CMK (cell line): ENCODE measurements around the gene VWC2.

Experiments
- DNase-seq: peaks from one replicate; pipeline ENCODE4 v3.0.0-alpha.2; 2010; ENCODE audit warnings: low read depth

The VWC2 gene

GRCh38 chr7:49773218-49773935, at the start of gene VWC2:
TSS of gene VWC2 (plus strand) at chr7:49773638. CDS start at chr7:49775436, 1,798 bp downstream.
- DNase-seq: no peak

- DNase-seq: no peak
Measured at GRCh38 chr7:49724071-49724470, 49.4 kb upstream of the VWC2 start.

- no peak for DNase-seq
Measured at GRCh38 chr7:49731836-49732235, 41.6 kb upstream of the VWC2 start.

- no peak for DNase-seq
Measured at GRCh38 chr7:49762666-49763065, 10.8 kb upstream of the VWC2 start.

- no peak for DNase-seq
Measured at GRCh38 chr7:49763791-49764190, 9.6 kb upstream of the VWC2 start.

- no peak for DNase-seq
Measured at GRCh38 chr7:49766966-49767365, 6.5 kb upstream of the VWC2 start.

GRCh38 chr7:49767719-49768118, 5.7 kb upstream of the VWC2 start:
- no peak for DNase-seq

- DNase-seq: no peak
Measured at GRCh38 chr7:49768254-49768653, 5.2 kb upstream of the VWC2 start.

GRCh38 chr7:49768835-49769234, 4.6 kb upstream of the VWC2 start:
- no peak for DNase-seq

GRCh38 chr7:49769285-49769857, 4.1 kb upstream of the VWC2 start:
- DNase-seq: no peak

- no peak for DNase-seq
Measured at GRCh38 chr7:49770838-49771237, 2.6 kb upstream of the VWC2 start.

- DNase-seq: no peak
Measured at GRCh38 chr7:49771427-49772176, 1.8 kb upstream of the VWC2 start.

- DNase-seq: no peak
Measured at GRCh38 chr7:49772916-49773217, 571 bp upstream of the VWC2 start.

- DNase-seq: no peak
Measured at GRCh38 chr7:49773936-49774458, 559 bp downstream of the VWC2 start.

GRCh38 chr7:49774459-49775064, 1.1 kb downstream of the VWC2 start:
- no peak for DNase-seq

GRCh38 chr7:49775065-49775948, 1.9 kb downstream of the VWC2 start:
- no peak for DNase-seq

GRCh38 chr7:49775949-49776443, 2.6 kb downstream of the VWC2 start:
- DNase-seq: no peak

- no peak for DNase-seq
Measured at GRCh38 chr7:49776994-49777393, 3.6 kb downstream of the VWC2 start.

- no peak for DNase-seq
Measured at GRCh38 chr7:49778731-49779270, 5.4 kb downstream of the VWC2 start.

- no peak for DNase-seq
Measured at GRCh38 chr7:49780953-49781352, 7.5 kb downstream of the VWC2 start.

- no peak for DNase-seq
Measured at GRCh38 chr7:49781996-49782395, 8.6 kb downstream of the VWC2 start.
